H1 (cell line): ENCODE results near the gene RIMBP2. TPM values are rescaled to one million over a fixed set of nuclear protein-coding genes. Genes with fewer than 3 reads are reported as not detected.

ENCODE experiments used
- CTCF ChIA-PET: fragments of 300-600 bp; sonication (Branson Sonifier 250); formaldehyde crosslinking; loops from one replicate; lab custom pipeline; 2021; ENCODE audit not compliant: partially characterized antibody; lab: Charles Lee
- POLR2A ChIA-PET: fragments of 300-600 bp; sonication (Branson Sonifier 250); formaldehyde crosslinking; loops from one replicate; lab custom pipeline; 2021; ENCODE audit warnings: inconsistent platforms; ENCODE audit not compliant: partially characterized antibody; lab: Charles Lee
- DNase-seq, 2 experiments: peaks; one replicate each; pipeline versions ENCODE4 v3.0.0 to v3.0.0-alpha.2; 2010 to 2022; ENCODE audit warnings: low spot score in 2 of 2, low read depth in 1 of 2, mixed read lengths in 1 of 2
- FAIRE-seq: peaks from 2 replicates; lab custom pipeline; 2011; peaks lifted over from hg19 to GRCh38; lab: Jason Lieb, UNC
- H2AFZ ChIP-seq: 2 replicates; pipeline ENCODE4 v1.8.1; 2012; ENCODE audit warnings: low read length, inconsistent platforms
- H2AK5ac ChIP-seq: 2 replicates; pipeline ENCODE4 v1.6.1; 2013; ENCODE audit warnings: low read depth, low read length
- H2BK120ac ChIP-seq: replicated peaks from 2 replicates; pipeline ENCODE3; 2013; ENCODE audit warnings: low read depth, low read length, inconsistent platforms
- H2BK12ac ChIP-seq: 2 replicates; pipeline ENCODE4 v1.6.1; 2013; ENCODE audit warnings: low read depth, low read length
- H2BK15ac ChIP-seq: 2 replicates; pipeline ENCODE4 v1.6.1; 2013; ENCODE audit warnings: low read length
- H2BK20ac ChIP-seq: 2 replicates; pipeline ENCODE4 v1.6.1; 2013; ENCODE audit warnings: low read length
- H2BK5ac ChIP-seq: 2 replicates; pipeline ENCODE4 v1.6.1; 2013; ENCODE audit warnings: low read depth, low read length
- H3K14ac ChIP-seq: 2 replicates; pipeline ENCODE4 v1.6.1; 2013; ENCODE audit warnings: inconsistent platforms; ENCODE audit not compliant: insufficient read length
- H3K18ac ChIP-seq: 2 replicates; pipeline ENCODE4 v1.6.1; 2013; ENCODE audit warnings: low read length; ENCODE audit errors: extremely low read depth
- H3K23ac ChIP-seq: 2 replicates; pipeline ENCODE4 v1.6.1; 2013; ENCODE audit warnings: inconsistent platforms; ENCODE audit not compliant: insufficient read length
- H3K23me2 ChIP-seq: 2 replicates; pipeline ENCODE4 v1.6.1; 2013; ENCODE audit warnings: low read depth, low read length
- H3K27ac ChIP-seq: 2 replicates; pipeline ENCODE4 v1.6.1; 2011; ENCODE audit warnings: low read depth, low read length, inconsistent platforms
- H3K27me3 ChIP-seq, 4 experiments: replicated peaks in 1 of 4; 1 replicate in 1 of 4; 2 replicates in 3 of 4; pipeline versions ENCODE4 v1.6.1 to v1.8.1; 2011 to 2013; ENCODE audit warnings: low read length in 3 of 4, mild to moderate bottlenecking in 3 of 4, inconsistent platforms in 2 of 4, mixed read lengths in 2 of 4, moderate library complexity in 1 of 4; ENCODE audit not compliant: control insufficient read depth in 3 of 4, insufficient read depth in 3 of 4; ENCODE audit errors: extremely low read depth in 1 of 4
- H3K36me3 ChIP-seq, 4 experiments: 2 replicates each; pipeline versions ENCODE4 v1.6.1 to v1.8.1; 2011 to 2013; ENCODE audit warnings: mild to moderate bottlenecking in 4 of 4, low read length in 3 of 4, moderate library complexity in 2 of 4, control low read depth in 1 of 4, inconsistent platforms in 1 of 4; ENCODE audit not compliant: insufficient read depth in 4 of 4, control insufficient read depth in 2 of 4
- H3K4ac ChIP-seq: replicated peaks from 2 replicates; pipeline ENCODE3; 2013; ENCODE audit warnings: low read length, low read depth, mixed read lengths, inconsistent platforms; ENCODE audit not compliant: insufficient read length
- H3K4me1 ChIP-seq, 4 experiments: replicated peaks in 1 of 4; 1 replicate in 1 of 4; 2 replicates in 3 of 4; pipeline versions ENCODE4 v1.6.1 to v1.8.1; 2011 to 2013; ENCODE audit warnings: low read length in 3 of 4, inconsistent platforms in 2 of 4, mixed read lengths in 1 of 4; ENCODE audit not compliant: insufficient read depth in 4 of 4, control insufficient read depth in 3 of 4
- H3K4me2 ChIP-seq, 2 experiments: 2 replicates each; pipeline versions ENCODE4 v1.6.1 to v1.8.1; 2011 to 2013; ENCODE audit warnings: low read depth in 2 of 2, low read length in 2 of 2, control low read depth in 1 of 2, inconsistent platforms in 1 of 2, mild to moderate bottlenecking in 1 of 2; ENCODE audit not compliant: insufficient read depth in 1 of 2
- H3K4me3 ChIP-seq, 4 experiments: fragments of 200-600, 300-600 bp in 1 of 4; sonication (generic), shearing (Covaris generic), sonication (Bioruptor Twin) in 1 of 4; 2 replicates each; pipeline versions ENCODE4 v1.5.1 to v1.8.1; 2011 to 2016; ENCODE audit warnings: low read length in 4 of 4, low read depth in 3 of 4, control low read depth in 2 of 4, inconsistent platforms in 2 of 4, mild to moderate bottlenecking in 2 of 4, mixed read lengths in 1 of 4, moderate library complexity in 1 of 4; ENCODE audit not compliant: insufficient read depth in 2 of 4; ENCODE audit errors: extremely low read depth in 1 of 4
- H3K56ac ChIP-seq: replicated peaks from 2 replicates; pipeline ENCODE3; 2013; ENCODE audit warnings: low read depth, mild to moderate bottlenecking, mixed read lengths, low read length, inconsistent platforms; ENCODE audit not compliant: insufficient read length
- H3K79me1 ChIP-seq: 2 replicates; pipeline ENCODE4 v1.6.1; 2013; ENCODE audit warnings: low read depth, low read length, control low read depth
- H3K79me2 ChIP-seq, 2 experiments: 2 replicates each; pipeline versions ENCODE4 v1.6.1 to v1.8.1; 2012 to 2013; ENCODE audit warnings: low read length in 2 of 2, mild to moderate bottlenecking in 2 of 2, inconsistent platforms in 1 of 2; ENCODE audit not compliant: insufficient read depth in 2 of 2, control insufficient read depth in 1 of 2
- H3K9ac ChIP-seq, 4 experiments: replicated peaks in 1 of 4; 1 replicate in 1 of 4; 2 replicates in 3 of 4; pipeline versions ENCODE4 v1.6.1 to v1.8.1; 2011 to 2013; ENCODE audit warnings: low read depth in 3 of 4, low read length in 3 of 4, control low read depth in 2 of 4, mild to moderate bottlenecking in 2 of 4, moderate library complexity in 2 of 4, inconsistent platforms in 1 of 4; ENCODE audit errors: extremely low read depth in 1 of 4
- H3K9me3 ChIP-seq, 2 experiments: 2 replicates each; pipeline versions ENCODE4 v1.6.1 to v1.8.1; 2012 to 2013; ENCODE audit warnings: mild to moderate bottlenecking in 2 of 2, moderate library complexity in 2 of 2, control low read depth in 1 of 2, inconsistent platforms in 1 of 2, low read depth in 1 of 2, low read length in 1 of 2, mixed read lengths in 1 of 2; ENCODE audit not compliant: insufficient read depth in 2 of 2
- H4K20me1 ChIP-seq, 2 experiments: replicated peaks in 1 of 2; 2 replicates each; pipeline versions ENCODE3 to v1.8.1; 2011 to 2013; ENCODE audit warnings: inconsistent platforms in 2 of 2, low read length in 2 of 2, mild to moderate bottlenecking in 1 of 2; ENCODE audit not compliant: insufficient read depth in 2 of 2, control insufficient read depth in 1 of 2
- H4K5ac ChIP-seq: 2 replicates; pipeline ENCODE4 v1.6.1; 2013; ENCODE audit warnings: low read length, low read depth, mixed read lengths, inconsistent platforms; ENCODE audit not compliant: insufficient read length
- H4K8ac ChIP-seq: 2 replicates; pipeline ENCODE4 v1.8.0; 2013; ENCODE audit warnings: mild to moderate bottlenecking, moderate library complexity, low read length, inconsistent platforms; ENCODE audit not compliant: insufficient read depth; ENCODE audit errors: extremely low read depth
- H4K91ac ChIP-seq: replicated peaks from 2 replicates; pipeline ENCODE3; 2013; ENCODE audit warnings: low read length, mixed read lengths, inconsistent platforms; ENCODE audit not compliant: insufficient read length
- CHD1 ChIP-seq: IDR thresholded peaks from 2 replicates; pipeline ENCODE4 v1.6.1; 2012; ENCODE audit warnings: low read depth, low read length, improper control_type of control experiment
- CTBP2 ChIP-seq: IDR thresholded peaks from 2 replicates; pipeline ENCODE4 v1.7.0; 2011; ENCODE audit warnings: borderline replicate concordance, mild to moderate bottlenecking, moderate library complexity, mixed read lengths, low read length; ENCODE audit not compliant: insufficient read depth, insufficient read length
- GABPA ChIP-seq: IDR thresholded peaks from 2 replicates; pipeline ENCODE4 v1.6.1; 2011; ENCODE audit warnings: mild to moderate bottlenecking, low read length, moderate library complexity, borderline replicate concordance; ENCODE audit not compliant: insufficient read depth
- GTF2F1 ChIP-seq: IDR thresholded peaks from 2 replicates; pipeline ENCODE4 v1.6.1; 2012; ENCODE audit warnings: low read depth, low read length, improper control_type of control experiment, borderline replicate concordance
- RBBP5 ChIP-seq: IDR thresholded peaks from 2 replicates; pipeline ENCODE4 v1.7.1; 2012; ENCODE audit warnings: low read depth, mild to moderate bottlenecking, inconsistent platforms, low read length, moderate library complexity, borderline replicate concordance
- SAP30 ChIP-seq: fragments of 300-600 bp; sonication (generic); IDR thresholded peaks from 2 replicates; pipeline ENCODE4 v1.7.1; 2012; ENCODE audit warnings: low read length, moderate library complexity, mild to moderate bottlenecking, inconsistent platforms; ENCODE audit not compliant: insufficient read depth, insufficient replicate concordance
- SP2 ChIP-seq: IDR thresholded peaks from 2 replicates; pipeline ENCODE4 v1.6.1; 2012; ENCODE audit warnings: mild to moderate bottlenecking, low read length, inconsistent platforms
- TAF7 ChIP-seq: optimal IDR thresholded peaks from 2 replicates; pipeline ENCODE3; 2011; ENCODE audit warnings: low read depth, mild to moderate bottlenecking, inconsistent platforms, low read length, moderate library complexity, borderline replicate concordance
- TBP ChIP-seq: IDR thresholded peaks from 2 replicates; pipeline ENCODE4 v1.6.1; 2011; ENCODE audit warnings: low read depth, low read length, improper control_type of control experiment
- WGBS, 2 experiments: shearing (Covaris generic) in 1 of 2; methylation state at CpG; one replicate each; pipeline versions ENCODE4 v1.1.6 to v1.1.7; 2013 to 2015; ENCODE audit warnings: low lambda C conversion rate in 2 of 2, mixed read lengths in 2 of 2, inconsistent platforms in 1 of 2, low coverage in 1 of 2, missing lambda C conversion rate in 1 of 2; ENCODE audit not compliant: insufficient replicate concordance in 2 of 2, insufficient coverage in 1 of 2, insufficient read length in 1 of 2; ENCODE audit errors: extremely low coverage in 1 of 2, missing lambda C conversion rate in 1 of 2; 5-methylcytosine and 5-hydroxymethylcytosine counted together
- polyA plus RNA-seq, 7 experiments: library from polyadenylated mRNA; depleted of rRNA in 3 of 7; stranded (reverse) in 5 of 7; unstranded in 2 of 7; fragments of >200 nt in 5 of 7; fragments of 200-250 nt in 2 of 7; gene quantifications; 1 replicate in 5 of 7; 2 replicates in 1 of 7; 4 replicates in 1 of 7; pipeline versions ENCODE4 v1.2.1 to v1.2.3, GENCODE V29; 2011 to 2013; ENCODE audit warnings: missing spikeins in 2 of 7, mixed read lengths in 2 of 7
- total RNA-seq: library from RNA; stranded (reverse); fragmentation: NEBNext Ultra II Directional; extraction: Animal tissue kit (Norgen Biotek cat#: 25700); gene quantifications from 2 replicates; pipeline ENCODE4 v1.2.1, GENCODE V29; 2021
- TF ChIP-seq, protein P1 (sequence below): IDR thresholded peaks from 2 replicates; pipeline ENCODE4 v1.6.1; 2012; ENCODE audit warnings: inconsistent platforms
- TF ChIP-seq, protein P2 (sequence below), 3 experiments: IDR thresholded peaks; 1 replicate in 2 of 3; 2 replicates in 1 of 3; pipeline versions ENCODE4 v1.5.1 to v1.6.1; 2011; ENCODE audit warnings: low read length in 3 of 3, mild to moderate bottlenecking in 3 of 3, inconsistent platforms in 2 of 3, low read depth in 1 of 3, moderate library complexity in 1 of 3; ENCODE audit not compliant: insufficient read depth in 1 of 3; ENCODE audit errors: control extremely low read depth in 1 of 3

RIMBP2 gene
- total and polyA plus RNA-seq, 2 of the 8 experiments (the other 6 are each of a cell fraction or from before 2014, with no cell fraction given) = 0.18 to 0.65 TPM

DNA sequence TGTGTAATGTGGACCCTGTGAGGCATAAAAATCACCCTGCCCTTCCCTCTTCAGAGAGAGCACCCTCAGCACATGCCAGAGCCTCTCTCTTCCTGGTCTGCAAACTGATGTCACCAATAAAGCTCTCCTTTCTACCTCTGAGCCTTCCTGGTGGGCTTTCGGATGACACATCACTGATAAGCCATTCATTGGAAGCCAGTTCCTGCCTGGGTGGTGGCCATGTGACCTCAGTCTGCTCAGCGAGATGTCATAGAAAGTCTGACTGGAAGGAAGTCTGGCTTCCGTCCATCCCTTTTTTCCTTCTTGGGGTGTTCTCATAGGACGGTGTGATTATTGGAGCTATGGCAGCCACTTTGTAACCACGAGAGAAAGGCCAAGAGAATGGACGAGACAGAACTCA is 282.7 kb downstream of the RIMBP2 start:
- Histone ChIP-seq H2BK120ac (no peak overlapping the region), H3K27me3 (no peaks in the 10 kb centered on the region; a peak in 1 of 7 replicates), H3K9ac (no peak overlapping the region), H3K27ac (no peak overlapping the region), H3K14ac (no peak overlapping the region), H3K4me1 (no peaks in the 10 kb centered on the region), H2BK5ac (no peak overlapping the region), H2AFZ (no peak overlapping the region), H4K8ac (no peak overlapping the region), H3K23ac (no peak overlapping the region), H3K18ac (no peak overlapping the region), H2BK20ac (no peak overlapping the region), H2AK5ac (no peak overlapping the region), H3K4me3 (no peak overlapping the region), H4K20me1 (no peaks in the 10 kb centered on the region), H4K5ac (no peak overlapping the region), H2BK15ac (no peak overlapping the region), H3K4me2 (no peak overlapping the region), H2BK12ac (no peak overlapping the region), H3K36me3 (no peaks in the 10 kb centered on the region), H3K56ac (no peak overlapping the region), H4K91ac (no peak overlapping the region), H3K79me2 (no peaks in the 10 kb centered on the region), H3K23me2 (no peaks in the 10 kb centered on the region), H3K4ac (no peak overlapping the region), H3K79me1 (no peaks in the 10 kb centered on the region), H3K9me3 (peaks cover 0 to 11% of the 10 kb centered on the region in 2 experiments; a peak in 1 of 4 replicates)
- no peak for FAIRE-seq
- ChIA-PET POLR2A (no interaction called here), CTCF (no interaction called here)
- no peak for DNase-seq
- WGBS, 2 experiments = 92% methylated on average over 6 of the region's 6 CpGs; no CpG with 5 or more reads in 1 of the 2 experiments
- TF ChIP-seq, protein P1, sequence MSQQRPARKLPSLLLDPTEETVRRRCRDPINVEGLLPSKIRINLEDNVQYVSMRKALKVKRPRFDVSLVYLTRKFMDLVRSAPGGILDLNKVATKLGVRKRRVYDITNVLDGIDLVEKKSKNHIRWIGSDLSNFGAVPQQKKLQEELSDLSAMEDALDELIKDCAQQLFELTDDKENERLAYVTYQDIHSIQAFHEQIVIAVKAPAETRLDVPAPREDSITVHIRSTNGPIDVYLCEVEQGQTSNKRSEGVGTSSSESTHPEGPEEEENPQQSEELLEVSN = no peak
- TF ChIP-seq CHD1 (no peak), TAF7 (no peak), CTBP2 (no peak), GABPA (no peak), SP2 (no peak), GTF2F1 (no peak), SAP30 (no peak), RBBP5 (no peak), TBP (no peak)
- TF ChIP-seq, protein P2, sequence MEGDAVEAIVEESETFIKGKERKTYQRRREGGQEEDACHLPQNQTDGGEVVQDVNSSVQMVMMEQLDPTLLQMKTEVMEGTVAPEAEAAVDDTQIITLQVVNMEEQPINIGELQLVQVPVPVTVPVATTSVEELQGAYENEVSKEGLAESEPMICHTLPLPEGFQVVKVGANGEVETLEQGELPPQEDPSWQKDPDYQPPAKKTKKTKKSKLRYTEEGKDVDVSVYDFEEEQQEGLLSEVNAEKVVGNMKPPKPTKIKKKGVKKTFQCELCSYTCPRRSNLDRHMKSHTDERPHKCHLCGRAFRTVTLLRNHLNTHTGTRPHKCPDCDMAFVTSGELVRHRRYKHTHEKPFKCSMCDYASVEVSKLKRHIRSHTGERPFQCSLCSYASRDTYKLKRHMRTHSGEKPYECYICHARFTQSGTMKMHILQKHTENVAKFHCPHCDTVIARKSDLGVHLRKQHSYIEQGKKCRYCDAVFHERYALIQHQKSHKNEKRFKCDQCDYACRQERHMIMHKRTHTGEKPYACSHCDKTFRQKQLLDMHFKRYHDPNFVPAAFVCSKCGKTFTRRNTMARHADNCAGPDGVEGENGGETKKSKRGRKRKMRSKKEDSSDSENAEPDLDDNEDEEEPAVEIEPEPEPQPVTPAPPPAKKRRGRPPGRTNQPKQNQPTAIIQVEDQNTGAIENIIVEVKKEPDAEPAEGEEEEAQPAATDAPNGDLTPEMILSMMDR (IDR thresholded peaks at IDR 0.05; ENCODE audit: control extremely low read depth in 1 of 3, insufficient read depth in 1 of 3, low read depth in 1 of 3, low read length in 3 of 3) = no peak
